GM21528 (cell line): ENCODE results near the gene ABHD12B.
"Not testable (repeated sequence)": the region's sequence is repeated elsewhere in the genome, so short reads cannot be mapped to it uniquely, and the experiment has no call there.

ENCODE experiments used
- ATAC-seq: cut with Tn5 transposase; IDR thresholded peaks from one replicate; pipeline ENCODE4 v1.9.1; 2021; ENCODE audit warnings: mild to moderate bottlenecking, moderate library complexity; ENCODE audit not compliant: unreplicated experiment, low FRiP score

Gene ABHD12B

GRCh38 chr14:50883827-50884197 lies 12.0 kb downstream of the ABHD12B start:
- ATAC-seq, result no peak

GRCh38 chr14:50887476-50887875 lies 15.6 kb downstream of the ABHD12B start:
- ATAC-seq, result no peak

GRCh38 chr14:50892255-50892654 lies 20.4 kb downstream of the ABHD12B start:
- ATAC-seq, result no peak

- ATAC-seq, result not testable (repeated sequence)
Observed at GRCh38 chr14:50896421-50896820, 24.6 kb downstream of the ABHD12B start.

GRCh38 chr14:50897005-50897404 lies 25.2 kb downstream of the ABHD12B start:
- not testable (repeated sequence) for ATAC-seq

GRCh38 chr14:50897658-50898175 lies 25.9 kb downstream of the ABHD12B start:
- no peak for ATAC-seq

- no peak for ATAC-seq
Observed at GRCh38 chr14:50901361-50901760, 29.5 kb downstream of the ABHD12B start.

GRCh38 chr14:50904719-50905118 lies 32.9 kb downstream of the ABHD12B start:
- ATAC-seq, result no peak

- no peak for ATAC-seq
Observed at GRCh38 chr14:50906326-50907065, 34.6 kb downstream of the ABHD12B start.

- ATAC-seq, result no peak
Observed at GRCh38 chr14:50910495-50911420, 38.9 kb downstream of the ABHD12B start.

GRCh38 chr14:50917449-50917848 lies 45.6 kb downstream of the ABHD12B start:
- ATAC-seq, result no peak

- ATAC-seq, result not testable (repeated sequence)
Observed at GRCh38 chr14:50919524-50919923, 47.7 kb downstream of the ABHD12B start.

- no peak for ATAC-seq
Observed at GRCh38 chr14:50920482-50921230, 48.8 kb downstream of the ABHD12B start.

- ATAC-seq, result no peak
Observed at GRCh38 chr14:50922803-50923202, 51.0 kb downstream of the ABHD12B start.

GRCh38 chr14:50924236-50924635 lies 52.4 kb downstream of the ABHD12B start:
- ATAC-seq, result no peak

GRCh38 chr14:50924843-50925242 lies 53.0 kb downstream of the ABHD12B start:
- no peak for ATAC-seq

- no peak for ATAC-seq
Observed at GRCh38 chr14:50926851-50927386, 55.1 kb downstream of the ABHD12B start.

GRCh38 chr14:50928002-50928635 lies 56.3 kb downstream of the ABHD12B start:
- no peak for ATAC-seq

- ATAC-seq, result no peak
Observed at GRCh38 chr14:50929506-50929905, 57.7 kb downstream of the ABHD12B start.

- ATAC-seq, result no peak
Observed at GRCh38 chr14:50931559-50931958, 59.7 kb downstream of the ABHD12B start.
